Chondrocyte (in vitro differentiated cells): ENCODE data around the gene CCL11. TPM values are rescaled to one million over a fixed set of nuclear protein-coding genes. Genes with fewer than 3 reads are reported as not detected.

Source experiments
- DNase-seq: peaks from one replicate; pipeline ENCODE4 v3.0.0; 2021; ENCODE audit warnings: mixed read lengths, low spot score
- H3K27ac Mint-ChIP-seq: one replicate; pipeline ENCODE4 v1.8.0; 2021; ENCODE audit warnings: mild to moderate bottlenecking, moderate library complexity, mixed read lengths; ENCODE audit not compliant: unreplicated experiment
- H3K27me3 Mint-ChIP-seq: 2 replicates; pipeline ENCODE4 v1.8.0; 2021; ENCODE audit warnings: low read depth, mixed read lengths
- H3K36me3 Mint-ChIP-seq: 2 replicates; pipeline ENCODE4 v1.8.0; 2021; ENCODE audit warnings: low read depth, mixed read lengths
- H3K4me1 Mint-ChIP-seq: 2 replicates; pipeline ENCODE4 v1.8.0; 2021; ENCODE audit warnings: low read depth, mild to moderate bottlenecking, mixed read lengths
- H3K4me3 Mint-ChIP-seq: one replicate; pipeline ENCODE4 v1.8.0; 2021; ENCODE audit warnings: mild to moderate bottlenecking, moderate library complexity, mixed read lengths; ENCODE audit not compliant: unreplicated experiment
- H3K9me3 Mint-ChIP-seq: 2 replicates; pipeline ENCODE4 v1.8.0; 2021; ENCODE audit warnings: low read depth, mixed read lengths
- long read RNA-seq: library from polyadenylated mRNA; stranded (forward); transcript quantifications from one replicate; pipeline ENCODE4 v2.0.0, GENCODE V29; 2021
- total RNA-seq: library from RNA; stranded (reverse); gene quantifications from 3 replicates; pipeline ENCODE4 v1.2.1, GENCODE V29; 2021
- TF ChIP-seq, protein P1 (sequence below): fragments of 200-600 bp; sonication (generic); IDR thresholded peaks from 2 replicates; pipeline ENCODE4 v1.5.0; 2021; ENCODE audit warnings: antibody characterized with exemption, mild to moderate bottlenecking, moderate library complexity

CCL11 gene
- not detected in 3 replicates for total RNA-seq
- long read RNA-seq: 0 reads

DNA sequence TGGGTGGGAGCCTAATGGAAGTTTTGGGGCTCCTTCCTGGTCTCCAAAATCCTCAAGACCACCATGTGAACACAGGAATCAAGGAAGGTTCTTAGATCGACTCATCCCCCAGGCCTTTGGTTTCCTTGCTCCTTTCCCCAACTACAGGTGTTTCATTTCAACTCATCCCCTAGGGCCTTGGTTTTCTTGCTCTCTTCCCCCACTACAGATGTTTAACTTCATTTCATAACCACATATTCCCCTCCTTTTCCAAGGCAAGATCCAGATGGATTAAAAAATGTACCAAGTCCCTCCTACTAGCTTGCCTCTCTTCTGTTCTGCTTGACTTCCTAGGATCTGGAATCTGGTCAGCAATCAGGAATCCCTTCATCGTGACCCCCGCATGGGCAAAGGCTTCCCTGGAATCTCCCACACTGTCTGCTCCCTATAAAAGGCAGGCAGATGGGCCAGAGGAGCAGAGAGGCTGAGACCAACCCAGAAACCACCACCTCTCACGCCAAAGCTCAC, at the start of gene CCL11:
CCL11 (plus strand) TSS at position 457 of the 507 bp plus-strand sequence. CDS start 67 bp downstream, outside the sequence.
- Mint-ChIP-seq H3K9me3 (no peaks in the 10 kb centered on the region), H3K27ac (no peak within 1 kb of the TSS), H3K36me3 (no peaks in the 10 kb centered on the region), H3K4me1 (peaks cover 19% of the 10 kb centered on the region), H3K27me3 (peaks cover 11% of the 10 kb centered on the region), H3K4me3 (no peak within 1 kb of the TSS)
- no peak for DNase-seq
- TF ChIP-seq, protein P1, sequence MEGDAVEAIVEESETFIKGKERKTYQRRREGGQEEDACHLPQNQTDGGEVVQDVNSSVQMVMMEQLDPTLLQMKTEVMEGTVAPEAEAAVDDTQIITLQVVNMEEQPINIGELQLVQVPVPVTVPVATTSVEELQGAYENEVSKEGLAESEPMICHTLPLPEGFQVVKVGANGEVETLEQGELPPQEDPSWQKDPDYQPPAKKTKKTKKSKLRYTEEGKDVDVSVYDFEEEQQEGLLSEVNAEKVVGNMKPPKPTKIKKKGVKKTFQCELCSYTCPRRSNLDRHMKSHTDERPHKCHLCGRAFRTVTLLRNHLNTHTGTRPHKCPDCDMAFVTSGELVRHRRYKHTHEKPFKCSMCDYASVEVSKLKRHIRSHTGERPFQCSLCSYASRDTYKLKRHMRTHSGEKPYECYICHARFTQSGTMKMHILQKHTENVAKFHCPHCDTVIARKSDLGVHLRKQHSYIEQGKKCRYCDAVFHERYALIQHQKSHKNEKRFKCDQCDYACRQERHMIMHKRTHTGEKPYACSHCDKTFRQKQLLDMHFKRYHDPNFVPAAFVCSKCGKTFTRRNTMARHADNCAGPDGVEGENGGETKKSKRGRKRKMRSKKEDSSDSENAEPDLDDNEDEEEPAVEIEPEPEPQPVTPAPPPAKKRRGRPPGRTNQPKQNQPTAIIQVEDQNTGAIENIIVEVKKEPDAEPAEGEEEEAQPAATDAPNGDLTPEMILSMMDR: no peak

DNA sequence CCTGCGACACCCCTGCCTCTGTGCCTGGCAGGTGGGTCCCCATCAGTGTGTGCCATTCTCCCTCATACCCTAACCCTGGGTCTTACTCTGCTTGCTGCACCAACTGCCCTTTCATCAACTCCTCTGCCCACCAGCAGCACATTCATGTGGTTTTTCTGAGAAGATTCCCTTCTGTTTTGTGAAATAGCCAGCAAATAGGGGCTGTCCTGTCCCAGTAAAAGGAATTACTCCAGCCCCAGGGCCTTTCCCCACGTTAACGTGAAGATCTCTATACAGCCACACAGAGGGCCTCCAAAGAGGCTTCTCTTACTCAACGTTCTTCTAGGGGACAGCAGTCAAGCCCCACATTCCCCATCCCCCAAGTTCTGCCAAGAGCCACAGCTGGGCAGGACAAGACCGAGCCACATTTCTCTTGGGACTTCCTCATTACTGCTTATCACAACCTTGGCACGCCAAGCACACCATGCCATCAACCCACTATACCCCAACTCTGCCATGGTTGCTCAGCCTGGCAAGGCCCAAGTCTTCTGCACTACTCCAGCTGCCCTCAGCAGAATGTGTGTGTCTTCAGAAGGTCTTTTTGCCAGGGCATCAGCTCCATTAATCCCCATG, 49.2 kb upstream of the CCL11 start:
- Mint-ChIP-seq H3K36me3 (no peaks in the 10 kb centered on the region), H3K4me1 (peaks cover 35% of the 10 kb centered on the region), H3K4me3 (no peak overlapping the region), H3K27me3 (no peaks in the 10 kb centered on the region), H3K9me3 (no peaks in the 10 kb centered on the region), H3K27ac (peak overlapping the region; percentile 41)
- TF ChIP-seq, protein P1: no peak
- DNase-seq: no peak

DNA sequence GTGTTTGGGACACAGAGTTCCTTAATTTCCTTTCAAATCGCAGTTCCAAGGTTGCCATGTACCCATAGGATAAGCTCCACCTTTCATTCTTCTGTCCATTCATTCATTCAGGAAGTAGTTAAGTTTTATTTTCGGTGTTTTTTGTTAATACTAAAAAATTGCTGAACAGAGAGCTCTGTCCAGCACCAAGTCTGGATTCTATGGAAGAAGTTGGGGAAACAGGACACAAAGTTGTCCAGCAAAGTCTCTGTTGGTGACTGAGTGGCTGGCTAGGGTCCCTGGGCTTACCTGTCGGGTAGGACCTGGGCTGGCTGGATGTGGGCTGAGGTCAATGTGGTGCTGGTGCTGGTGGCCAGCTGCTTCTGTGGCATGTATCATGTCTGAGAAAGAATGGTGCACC, 48.1 kb upstream of the CCL11 start:
- TF ChIP-seq, protein P1: no peak
- no peaks in the 10 kb centered on the region for H3K9me3 Mint-ChIP-seq
- peaks cover 40% of the 10 kb centered on the region for H3K4me1 Mint-ChIP-seq
- no peak overlapping the region for H3K4me3 Mint-ChIP-seq
- H3K27ac Mint-ChIP-seq: no peak overlapping the region
- no peaks in the 10 kb centered on the region for H3K36me3 Mint-ChIP-seq
- H3K27me3 Mint-ChIP-seq: no peaks in the 10 kb centered on the region
- DNase-seq: no peak

DNA sequence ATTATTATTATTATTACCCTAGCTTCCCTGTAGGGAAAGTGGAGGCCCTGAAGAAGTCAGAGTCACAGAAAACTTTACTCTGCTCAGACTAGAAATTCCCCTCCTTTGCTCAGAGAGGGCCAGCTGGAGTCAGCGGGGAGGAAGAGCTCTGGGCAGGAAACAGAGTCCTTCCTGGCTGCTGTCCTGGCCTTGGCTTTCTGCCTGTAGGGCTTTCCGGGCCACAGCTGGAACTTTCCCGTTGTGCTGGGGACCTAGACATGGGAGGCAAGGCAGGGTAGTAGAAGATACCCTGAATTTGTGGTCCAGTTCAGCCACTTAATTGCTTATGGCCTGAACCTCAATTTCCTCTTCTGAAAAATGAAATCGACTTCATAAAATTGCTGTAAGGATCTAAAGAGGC, 44.5 kb upstream of the CCL11 start:
- TF ChIP-seq, protein P1: no peak
- H3K36me3 Mint-ChIP-seq: no peaks in the 10 kb centered on the region
- DNase-seq: no peak
- peaks cover 38% of the 10 kb centered on the region for H3K4me1 Mint-ChIP-seq
- H3K4me3 Mint-ChIP-seq: no peak overlapping the region
- H3K27ac Mint-ChIP-seq: no peak overlapping the region
- H3K9me3 Mint-ChIP-seq: no peaks in the 10 kb centered on the region
- no peaks in the 10 kb centered on the region for H3K27me3 Mint-ChIP-seq

DNA sequence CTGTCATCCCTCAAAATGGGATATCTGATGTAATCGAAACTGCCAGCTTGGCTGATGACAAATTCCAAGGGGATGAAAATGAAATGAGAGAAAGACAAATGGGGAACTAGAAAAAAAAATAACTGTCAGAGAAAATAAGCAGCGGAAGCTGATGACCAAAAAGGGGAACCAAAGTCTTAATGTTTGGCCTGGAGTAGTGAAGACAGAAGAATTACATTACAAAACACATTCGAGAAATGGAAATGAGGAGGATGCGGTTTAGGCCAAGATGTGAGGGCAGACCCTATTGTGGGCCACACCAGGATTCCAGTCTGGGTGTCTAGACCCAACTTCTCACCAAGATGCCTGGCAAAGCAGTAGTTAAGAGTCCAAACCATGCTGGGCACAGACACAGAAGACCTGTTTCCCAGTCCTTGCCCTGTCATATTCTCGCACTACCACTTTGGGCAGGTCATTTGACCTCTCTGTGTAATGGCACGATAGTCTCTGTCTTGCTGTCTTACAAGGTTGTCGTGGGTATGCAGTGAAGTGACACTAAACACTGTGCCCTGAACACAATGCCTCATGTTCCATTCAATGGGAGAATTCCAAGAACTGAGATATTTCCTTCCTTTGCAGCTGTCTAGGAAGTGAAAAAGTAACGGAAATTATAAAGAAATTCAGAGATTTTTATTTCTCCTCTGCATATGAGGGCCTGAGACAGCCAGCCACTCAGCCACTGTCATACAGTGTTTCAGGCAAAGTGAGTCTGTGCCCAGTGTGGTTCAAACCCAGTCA, 42.8 kb upstream of the CCL11 start:
- H3K27ac Mint-ChIP-seq: peak overlapping the region; percentile 66
- TF ChIP-seq, protein P1: no peak
- H3K9me3 Mint-ChIP-seq: no peaks in the 10 kb centered on the region
- DNase-seq: no peak
- H3K36me3 Mint-ChIP-seq: no peaks in the 10 kb centered on the region
- no peak overlapping the region for H3K4me3 Mint-ChIP-seq
- H3K4me1 Mint-ChIP-seq: peaks cover 37% of the 10 kb centered on the region
- no peaks in the 10 kb centered on the region for H3K27me3 Mint-ChIP-seq
